Sigmoid colon (tissue), 4 donors: Measurements from ENCODE around the gene KAZN.

ENCODE experiments used
- CTCF ChIP-seq, 4 experiments: fragments of 450-650 bp in 3 of 4; fragments of 200-600 bp in 1 of 4; IDR thresholded peaks; one replicate each; pipeline ENCODE4 v1.5.1; 2016 to 2019; ENCODE audit warnings: antibody characterized with exemption in 4 of 4, mild to moderate bottlenecking in 3 of 4, moderate library complexity in 2 of 4
- EP300 ChIP-seq, 4 donors: sonication (generic); formaldehyde crosslinking; IDR thresholded peaks; one replicate each; pipeline ENCODE4 v1.6.1; 2017; ENCODE audit warnings: antibody characterized with exemption in 4 of 4
- POLR2A ChIP-seq, 2 donors: fragments of 450-650 bp; IDR thresholded peaks; one replicate each; pipeline ENCODE4 v1.6.1; 2016; ENCODE audit warnings: antibody characterized with exemption in 2 of 2, mild to moderate bottlenecking in 2 of 2, moderate library complexity in 2 of 2
- POLR2AphosphoS5 ChIP-seq, 4 donors: sonication (generic); formaldehyde crosslinking; IDR thresholded peaks; one replicate each; pipeline ENCODE4 v1.6.1; 2017; ENCODE audit warnings: antibody characterized with exemption in 4 of 4

GRCh38 chr1:14672005-14672404 lies 73.5 kb downstream of the KAZN start:
- no peak for TF ChIP-seq CTCF (IDR thresholded peaks at IDR 0.05)
- TF ChIP-seq POLR2A (IDR thresholded peaks at IDR 0.05), result no peak
- TF ChIP-seq POLR2AphosphoS5 (IDR thresholded peaks at IDR 0.05), result no peak
- TF ChIP-seq EP300 (IDR thresholded peaks at IDR 0.05), result no peak
